ENCODE data around the gene INSL3.
"Not testable (repeated sequence)": the region's sequence is repeated elsewhere in the genome, so short reads cannot be mapped to it uniquely, and the experiment has no call there.

INSL3 gene

GRCh38 chr19:17778968-17779929 is 42.1 kb downstream of the INSL3 start:
- peak; percentile 85 for DNase-seq

- DNase-seq: peak; percentile 90
Observed at GRCh38 chr19:17778251-17778967, 42.9 kb downstream of the INSL3 start.

- not testable (repeated sequence) for DNase-seq
Observed at GRCh38 chr19:17777840-17778239, 43.5 kb downstream of the INSL3 start.

- peak; percentile 97 for DNase-seq
Observed at GRCh38 chr19:17775991-17776803, 45.1 kb downstream of the INSL3 start.

DNA sequence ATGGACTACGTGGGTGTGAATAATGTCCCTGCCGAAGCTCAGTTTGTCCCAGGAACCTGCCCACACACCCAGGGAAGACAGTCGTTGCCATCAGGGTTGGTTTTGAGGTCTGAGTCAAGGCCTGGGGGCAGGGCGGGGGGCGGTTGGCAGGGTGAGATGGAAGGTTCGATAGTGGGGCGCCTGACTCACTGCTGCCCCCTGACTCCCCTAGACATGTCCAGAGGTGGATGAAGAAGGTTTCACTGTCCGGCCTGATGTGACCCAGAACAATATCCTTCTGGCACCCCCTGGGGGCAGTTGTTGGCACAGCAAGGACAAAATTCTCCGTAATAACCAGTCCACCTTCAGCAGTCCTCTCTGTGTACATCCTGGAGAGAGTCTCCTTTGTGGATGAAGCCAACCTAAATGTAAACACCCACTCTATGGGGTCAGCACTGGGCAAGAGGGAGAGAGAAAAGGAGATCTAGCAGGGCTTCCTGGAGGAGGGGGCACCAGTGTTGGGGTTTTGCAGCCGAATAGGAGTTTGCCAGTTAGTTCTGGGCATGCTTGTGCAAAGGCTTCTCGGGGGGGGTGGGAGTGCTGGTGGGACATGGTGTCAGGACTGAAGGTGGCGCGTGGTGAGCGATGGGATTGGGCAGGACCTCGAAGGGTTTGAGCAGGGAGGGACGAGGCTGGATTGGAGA is 45.9 kb downstream of the INSL3 start:
- peak; percentile 44 for DNase-seq

DNA sequence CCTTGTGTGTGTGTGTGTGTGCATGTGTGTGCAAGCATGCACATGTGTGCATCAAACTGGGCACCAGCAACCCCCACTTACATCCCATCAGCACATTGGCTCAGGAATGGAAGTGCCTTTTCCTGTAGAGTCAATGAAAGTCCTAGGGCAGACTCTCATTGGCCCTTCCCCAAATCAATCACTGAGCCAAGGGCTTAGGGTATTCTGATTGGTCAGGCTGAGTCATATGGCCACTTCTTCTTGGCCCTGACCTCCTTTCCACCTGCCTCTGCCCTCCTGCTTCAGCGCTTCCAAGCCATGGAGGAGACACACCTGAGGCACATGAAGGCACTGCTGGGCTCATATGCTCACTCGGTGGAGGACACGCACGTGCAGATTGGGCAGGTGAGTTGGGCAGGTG is 49.1 kb downstream of the INSL3 start:
- DNase-seq: peak; percentile 47

- DNase-seq: no peak
Observed at GRCh38 chr19:17770613-17771012, 50.7 kb downstream of the INSL3 start.

GRCh38 chr19:17767559-17767958 is 53.8 kb downstream of the INSL3 start:
- DNase-seq: no peak

GRCh38 chr19:17766543-17767131 is 54.7 kb downstream of the INSL3 start:
- DNase-seq: peak; percentile 82

All from inflammatory macrophage treated with lipopolysaccharide for 4 hours (primary cell).